ENCODE results near the gene S100A2. TPM values are rescaled to one million over a fixed set of nuclear protein-coding genes. Genes with fewer than 3 reads are reported as not detected.

The S100A2 gene
- total and polyA plus RNA-seq, 2 donors (not counting 1 experiment from before 2014, with no cell fraction given) = 0.19 TPM; not detected in 1

DNA sequence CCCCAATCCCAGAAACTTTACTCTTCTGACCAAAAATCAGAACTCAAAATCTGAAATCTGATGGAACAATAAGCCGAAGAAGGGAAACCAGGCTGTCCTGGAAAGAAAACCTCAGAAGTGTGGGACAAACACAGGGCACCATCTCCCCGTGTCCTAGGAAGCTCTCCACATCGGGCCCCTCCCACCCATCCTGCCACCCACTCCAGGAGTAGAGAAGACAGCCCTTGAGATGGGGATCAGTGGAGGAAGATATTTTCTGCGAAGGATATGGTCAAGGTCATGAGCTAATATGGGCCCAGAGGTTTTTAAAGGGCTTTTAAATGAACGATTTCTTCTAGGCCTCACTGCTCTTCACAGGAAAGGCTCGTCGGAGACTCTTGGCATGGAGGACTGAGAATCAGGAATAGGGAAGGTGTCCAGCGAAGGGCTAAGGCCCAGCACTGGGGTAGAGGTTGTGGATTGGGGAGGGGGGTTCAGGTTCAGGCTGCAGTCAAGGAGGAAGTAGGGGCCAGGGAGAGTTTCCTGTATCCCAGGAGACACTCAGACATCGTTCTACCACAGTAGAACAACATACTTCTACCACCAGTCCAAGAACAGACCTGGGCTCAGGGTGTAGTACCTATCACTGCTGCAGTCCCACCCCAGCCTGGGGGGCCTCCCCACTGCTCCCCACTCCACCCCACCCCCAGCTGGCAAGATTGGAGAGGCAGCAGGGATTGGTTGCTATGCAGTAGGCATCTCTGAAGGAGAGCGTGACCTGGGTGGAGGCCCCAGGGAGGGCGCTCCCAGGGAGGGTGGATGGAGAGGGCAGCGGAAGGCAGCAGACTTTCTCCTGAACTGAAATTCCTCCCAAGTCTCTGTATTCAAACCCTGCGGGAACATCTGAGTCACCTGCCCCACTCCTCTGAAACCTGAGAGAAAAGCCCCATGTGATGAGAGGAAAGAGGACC, 23.7 kb downstream of the S100A2 start:
- no peaks in the 10 kb centered on the region for H3K79me2 ChIP-seq (ENCODE audit: control insufficient read depth, insufficient read depth, low read length)
- peaks cover 0 to 2% of the 10 kb centered on the region in 2 experiments for H3K36me3 ChIP-seq (replicated peaks in 1 of 2; ENCODE audit: control extremely low read depth in 1 of 2, control insufficient read depth in 1 of 2, extremely low read depth in 1 of 2, insufficient read depth in 2 of 2, low read length in 1 of 2)
- no peak for ATAC-seq (ENCODE audit: low read depth)
- TF ChIP-seq EZH2 (IDR thresholded peaks at IDR 0.05; ENCODE audit: borderline replicate concordance, insufficient read depth, low read depth, low read length, poor library complexity, severe bottlenecking) = no peak
- TF ChIP-seq, protein P1, sequence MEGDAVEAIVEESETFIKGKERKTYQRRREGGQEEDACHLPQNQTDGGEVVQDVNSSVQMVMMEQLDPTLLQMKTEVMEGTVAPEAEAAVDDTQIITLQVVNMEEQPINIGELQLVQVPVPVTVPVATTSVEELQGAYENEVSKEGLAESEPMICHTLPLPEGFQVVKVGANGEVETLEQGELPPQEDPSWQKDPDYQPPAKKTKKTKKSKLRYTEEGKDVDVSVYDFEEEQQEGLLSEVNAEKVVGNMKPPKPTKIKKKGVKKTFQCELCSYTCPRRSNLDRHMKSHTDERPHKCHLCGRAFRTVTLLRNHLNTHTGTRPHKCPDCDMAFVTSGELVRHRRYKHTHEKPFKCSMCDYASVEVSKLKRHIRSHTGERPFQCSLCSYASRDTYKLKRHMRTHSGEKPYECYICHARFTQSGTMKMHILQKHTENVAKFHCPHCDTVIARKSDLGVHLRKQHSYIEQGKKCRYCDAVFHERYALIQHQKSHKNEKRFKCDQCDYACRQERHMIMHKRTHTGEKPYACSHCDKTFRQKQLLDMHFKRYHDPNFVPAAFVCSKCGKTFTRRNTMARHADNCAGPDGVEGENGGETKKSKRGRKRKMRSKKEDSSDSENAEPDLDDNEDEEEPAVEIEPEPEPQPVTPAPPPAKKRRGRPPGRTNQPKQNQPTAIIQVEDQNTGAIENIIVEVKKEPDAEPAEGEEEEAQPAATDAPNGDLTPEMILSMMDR (IDR thresholded peaks at IDR 0.05) = no peak
- peak overlapping the region; percentile 73 for H2AFZ ChIP-seq (ENCODE audit: insufficient read depth, low read depth, low read length, poor library complexity, severe bottlenecking)
- no peaks in the 10 kb centered on the region for H3K9me3 Mint-ChIP-seq (ENCODE audit: insufficient read depth)
- peaks cover 57% of the 10 kb centered on the region for H3K4me1 Mint-ChIP-seq
- no peak overlapping the region for H3K4me3 Mint-ChIP-seq
- H3K27ac Mint-ChIP-seq = peak overlapping the region; percentile 92
- intact Hi-C loops (cut with micrococcal nuclease) = no loop called here
- H3K4me1 ChIP-seq (ENCODE audit: control insufficient read depth in 2 of 2, insufficient read depth in 2 of 2, low read length in 2 of 2) = peaks cover 40 to 47% of the 10 kb centered on the region in 2 donors
- H4K20me1 ChIP-seq (ENCODE audit: control insufficient read depth, insufficient read depth, low read length, poor library complexity, severe bottlenecking) = no peaks in the 10 kb centered on the region
- H3K9ac ChIP-seq (ENCODE audit: low read length) = no peak overlapping the region
- peak overlapping the region; percentile 25 to 46 for H3K27ac ChIP-seq (ENCODE audit: low read length in 2 of 2)
- H3K27me3 ChIP-seq (replicated peaks in 1 of 4; ENCODE audit: control extremely low read depth in 1 of 4, control insufficient read depth in 3 of 4, insufficient read depth in 4 of 4, low read length in 3 of 4) = no peaks in the 10 kb centered on the region
- ChIA-PET CTCF (interaction anchor here (2.5 to 10.9 kb wide), 2 partner anchors 9 to 29 kb away, joined by 15 to 189 read pairs; no protein-coding TSS in a partner anchor), POLR2A (no interaction called here)
- no peaks in the 10 kb centered on the region for H3K27me3 Mint-ChIP-seq
- H3K4me2 ChIP-seq (replicated peaks; ENCODE audit: low read depth, low read length, poor library complexity, severe bottlenecking) = peak overlapping the region; percentile 64
- no peak for DNase-seq
- H3K9me3 ChIP-seq (ENCODE audit: control extremely low read depth in 1 of 3, control insufficient read depth in 2 of 3, insufficient read depth in 1 of 3, low read length in 2 of 3) = peaks cover 0 to 12% (median 0%) of the 10 kb centered on the region in 3 donors
- H3K4me3 ChIP-seq (ENCODE audit: control extremely low read depth in 1 of 5, extremely low read depth in 1 of 5, insufficient read depth in 1 of 5, low read depth in 2 of 5, low read length in 4 of 5) = no peak overlapping the region
- 81% methylated on average over 8 of the region's 13 CpGs for whole genome bisulfite sequencing (ENCODE audit: insufficient coverage)
